ENCODE measurements around the gene HES7.

The HES7 gene

DNA sequence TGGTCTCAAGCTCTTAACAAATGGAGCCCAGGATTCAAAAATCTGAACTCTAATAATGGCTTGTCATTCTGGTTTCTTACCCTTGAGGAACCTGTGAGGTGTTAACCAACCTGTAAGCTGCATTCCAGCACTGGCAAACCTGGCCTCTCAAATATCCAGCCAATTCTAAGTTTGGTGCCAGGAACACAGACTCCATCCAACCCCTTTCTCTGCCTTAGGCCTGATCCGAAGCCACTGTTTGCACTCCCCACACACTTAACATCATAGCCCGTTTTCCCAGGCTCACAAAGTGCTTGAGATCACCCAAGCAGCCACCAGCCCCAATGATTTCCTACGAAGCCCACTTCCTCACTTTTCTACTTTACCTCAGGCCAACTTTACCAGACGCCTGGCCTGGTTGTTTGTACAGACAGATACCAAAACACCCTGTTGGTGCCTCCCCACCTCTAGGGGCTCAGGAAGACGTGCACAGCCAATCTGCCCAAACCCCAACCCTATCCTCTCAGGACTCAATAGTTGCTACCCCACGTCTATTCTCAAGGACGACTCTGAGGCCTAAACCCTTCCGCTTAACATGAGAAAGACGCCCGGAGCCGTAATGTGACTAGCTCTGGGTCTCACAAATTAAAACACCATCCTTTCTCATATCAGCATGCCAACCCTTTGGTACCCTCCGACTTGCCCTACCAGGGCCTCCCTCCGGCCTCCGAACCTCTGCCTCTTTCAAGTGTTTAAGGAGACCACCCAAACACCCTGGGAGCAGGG is 31.5 kb upstream of the HES7 start:
- DNase-seq: no peak

DNA sequence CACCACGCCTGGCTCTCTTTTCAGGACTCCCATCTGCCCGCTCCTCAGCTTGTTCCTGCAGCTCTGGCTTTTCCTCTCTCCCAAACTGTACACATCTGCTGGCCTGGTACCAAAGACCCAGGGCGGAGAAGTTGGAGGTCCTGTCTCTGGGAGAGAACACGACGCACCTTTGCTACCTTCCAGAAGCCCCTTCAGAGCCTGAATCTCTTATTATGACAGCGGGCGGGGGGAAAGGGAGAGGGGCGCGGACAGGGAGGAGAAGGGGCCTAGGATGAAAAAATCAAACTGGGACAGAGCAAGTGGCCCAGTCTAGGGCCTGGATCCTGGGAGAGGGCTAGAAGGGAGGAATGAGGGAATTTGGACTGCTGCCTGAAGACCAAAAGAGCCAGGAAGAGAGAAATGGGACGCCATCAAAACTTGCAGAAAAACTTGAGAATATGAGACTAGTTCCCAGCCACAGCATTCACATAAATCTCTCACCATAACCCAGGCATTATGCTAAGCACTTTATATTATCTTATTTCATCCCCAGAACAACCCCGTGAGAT is 30.8 kb upstream of the HES7 start:
- no peak for DNase-seq

DNA sequence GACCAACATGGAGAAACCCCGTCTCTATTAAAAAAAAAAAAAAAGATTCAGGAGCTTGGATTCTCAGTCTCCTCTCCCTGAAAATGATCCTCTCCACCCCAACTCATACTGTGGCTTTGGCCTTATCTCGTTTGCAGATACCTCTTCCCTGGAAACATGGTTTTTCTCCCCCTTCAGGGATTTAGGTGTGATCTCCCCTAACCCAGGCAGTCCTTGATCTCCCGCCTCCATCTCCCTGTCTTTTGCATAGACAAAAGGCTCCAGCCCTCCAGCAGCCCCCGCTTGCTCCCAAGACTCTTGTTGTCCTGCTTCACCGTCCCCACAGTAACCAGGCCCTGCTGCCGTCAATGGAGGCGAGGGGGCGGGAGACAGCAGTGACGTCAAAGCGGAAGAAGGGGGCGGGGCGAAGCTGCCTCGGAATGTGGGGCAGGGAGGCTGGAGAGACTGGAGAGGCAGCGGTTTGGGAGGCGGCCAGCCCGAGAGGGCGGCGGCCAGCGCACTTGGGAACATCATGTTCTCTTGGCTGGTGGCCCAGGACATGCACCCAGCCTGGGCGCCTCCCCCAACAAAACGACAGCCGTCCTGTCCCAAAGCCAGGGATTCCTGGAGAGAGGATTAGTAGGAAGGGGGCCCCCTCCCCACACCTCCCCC is 30.2 kb upstream of the HES7 start:
- peak; percentile 86 to 95 for DNase-seq

DNA sequence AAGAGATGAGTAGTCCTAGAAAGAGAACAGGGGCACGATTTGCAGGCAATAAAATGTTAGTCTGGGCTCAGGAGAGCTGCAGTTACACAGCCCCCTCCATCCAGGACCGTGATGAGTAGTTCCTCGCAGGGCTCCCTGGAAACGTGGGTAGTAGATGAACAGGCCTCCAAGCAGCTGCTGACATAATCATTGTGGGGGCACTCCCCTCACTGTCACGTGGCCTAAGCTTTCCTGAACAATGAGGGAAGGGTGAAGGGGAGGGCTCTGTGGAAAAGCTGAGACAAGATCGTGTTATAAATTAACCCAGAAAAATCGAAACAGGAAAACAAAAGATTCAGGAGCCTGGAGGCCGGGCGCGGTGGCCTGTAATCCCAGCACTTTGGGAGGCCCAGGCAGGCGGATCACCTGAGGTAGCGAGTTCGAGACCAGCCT is 29.6 kb upstream of the HES7 start:
- peak; percentile 34 to 69 for DNase-seq

DNA sequence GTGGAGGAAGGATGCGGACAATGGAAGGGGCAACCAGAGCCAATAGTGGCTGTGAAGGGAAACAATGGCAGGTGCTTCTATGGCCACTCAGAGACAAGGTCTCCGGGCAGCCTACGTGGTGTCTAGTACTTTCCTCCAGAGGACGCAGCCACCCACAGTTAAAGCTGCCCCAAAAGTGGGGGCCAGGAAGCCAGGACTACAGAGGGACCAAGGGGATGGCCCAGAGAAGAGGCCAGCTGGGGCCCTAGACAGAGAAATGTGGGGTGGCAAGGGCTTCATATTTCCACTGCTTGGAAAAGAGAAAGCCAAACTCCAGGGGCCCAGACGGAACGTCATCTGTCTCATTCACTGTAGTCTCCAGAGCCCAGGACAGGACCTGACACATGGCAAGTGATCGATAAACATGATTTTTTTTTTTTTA is 29.1 kb upstream of the HES7 start:
- no peak for DNase-seq

DNA sequence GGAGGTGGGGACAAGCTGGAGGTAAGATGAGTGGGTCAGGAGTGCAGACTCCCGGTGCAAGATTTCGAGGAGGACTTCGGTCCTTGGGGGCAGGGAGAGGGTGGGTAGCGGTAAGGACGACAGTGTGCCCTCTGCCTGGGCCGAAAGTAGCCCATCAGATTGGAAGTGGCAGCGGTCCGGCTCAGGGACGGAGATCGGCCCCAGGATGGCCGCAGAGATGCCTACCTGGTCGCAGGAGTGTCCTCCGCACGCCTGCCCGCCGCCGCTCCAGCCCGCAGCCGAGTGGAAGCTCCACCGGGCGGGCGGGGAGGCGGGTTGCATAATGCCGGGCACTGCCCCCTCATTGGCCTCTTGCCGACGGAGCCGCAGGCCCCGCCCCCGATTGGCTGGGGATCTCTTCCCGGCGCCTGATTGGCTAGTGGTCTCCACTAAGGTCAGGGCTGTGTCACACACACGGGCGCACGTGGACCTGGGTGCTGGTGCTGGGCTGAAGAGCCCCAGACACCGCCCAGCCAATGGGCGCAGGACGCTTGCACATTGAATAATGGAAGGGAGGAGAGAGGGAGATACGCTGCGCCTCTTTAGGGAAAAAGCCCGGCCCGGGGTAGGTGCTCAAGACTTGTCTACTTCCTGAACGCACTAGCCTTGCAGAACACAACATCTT is 28.3 kb upstream of the HES7 start, which contains the start of gene PER1:
Gene PER1, minus strand, starts transcription at position 293 of the 664 bp plus-strand sequence. CDS start 1,698 bp downstream, outside the sequence.
- DNase-seq: peak; percentile 23 to 81

DNA sequence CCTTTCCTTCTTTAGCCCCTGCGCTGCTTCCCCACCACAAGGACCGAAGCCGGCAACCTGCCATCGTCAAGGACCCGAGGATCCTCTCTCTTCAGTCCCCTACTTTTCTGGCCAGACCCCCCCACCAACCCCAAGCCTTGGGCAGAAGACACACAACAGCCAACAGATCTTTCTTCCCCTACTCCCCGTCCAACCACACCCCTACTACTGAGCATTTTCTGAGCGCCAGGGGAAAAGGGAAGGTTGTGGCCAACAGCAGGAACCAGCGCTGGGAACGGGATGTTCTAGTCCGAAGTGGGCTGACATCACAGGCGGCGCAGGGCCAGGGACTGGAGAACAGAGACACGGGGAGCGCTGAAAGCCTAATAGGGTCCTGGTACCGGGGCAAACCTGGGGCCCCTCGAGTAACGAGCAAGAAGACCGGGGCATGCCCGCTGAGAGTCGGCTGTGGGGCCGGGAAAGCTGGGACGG is 27.8 kb upstream of the HES7 start:
- peak; percentile 4 to 68 for DNase-seq

DNA sequence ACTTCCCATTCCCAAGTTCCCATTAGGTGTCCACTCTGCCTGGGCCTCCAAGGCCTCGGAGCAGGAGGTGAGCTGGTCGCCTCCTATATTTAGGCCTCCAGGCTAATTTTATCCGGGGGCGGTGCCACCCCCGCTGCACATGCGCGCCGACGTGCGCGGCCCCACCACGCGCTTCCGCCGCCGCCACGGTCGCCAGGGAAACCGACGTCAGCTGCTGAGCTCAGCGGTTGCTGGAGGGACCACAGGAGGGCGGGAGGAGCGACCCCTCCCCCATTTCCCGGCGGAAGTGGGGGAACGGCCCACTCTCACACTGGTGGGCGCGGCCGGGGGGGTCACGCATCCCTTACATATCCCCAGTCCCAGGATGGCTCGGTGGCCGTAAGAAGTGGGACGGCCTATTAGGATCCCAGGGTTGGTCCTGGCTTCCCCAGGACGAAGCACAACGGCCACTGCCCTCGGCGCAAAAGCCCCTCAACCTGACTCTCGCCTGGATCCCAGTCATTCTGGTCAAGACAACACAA is 27.3 kb upstream of the HES7 start:
- peak; percentile 32 to 71 for DNase-seq

DNA sequence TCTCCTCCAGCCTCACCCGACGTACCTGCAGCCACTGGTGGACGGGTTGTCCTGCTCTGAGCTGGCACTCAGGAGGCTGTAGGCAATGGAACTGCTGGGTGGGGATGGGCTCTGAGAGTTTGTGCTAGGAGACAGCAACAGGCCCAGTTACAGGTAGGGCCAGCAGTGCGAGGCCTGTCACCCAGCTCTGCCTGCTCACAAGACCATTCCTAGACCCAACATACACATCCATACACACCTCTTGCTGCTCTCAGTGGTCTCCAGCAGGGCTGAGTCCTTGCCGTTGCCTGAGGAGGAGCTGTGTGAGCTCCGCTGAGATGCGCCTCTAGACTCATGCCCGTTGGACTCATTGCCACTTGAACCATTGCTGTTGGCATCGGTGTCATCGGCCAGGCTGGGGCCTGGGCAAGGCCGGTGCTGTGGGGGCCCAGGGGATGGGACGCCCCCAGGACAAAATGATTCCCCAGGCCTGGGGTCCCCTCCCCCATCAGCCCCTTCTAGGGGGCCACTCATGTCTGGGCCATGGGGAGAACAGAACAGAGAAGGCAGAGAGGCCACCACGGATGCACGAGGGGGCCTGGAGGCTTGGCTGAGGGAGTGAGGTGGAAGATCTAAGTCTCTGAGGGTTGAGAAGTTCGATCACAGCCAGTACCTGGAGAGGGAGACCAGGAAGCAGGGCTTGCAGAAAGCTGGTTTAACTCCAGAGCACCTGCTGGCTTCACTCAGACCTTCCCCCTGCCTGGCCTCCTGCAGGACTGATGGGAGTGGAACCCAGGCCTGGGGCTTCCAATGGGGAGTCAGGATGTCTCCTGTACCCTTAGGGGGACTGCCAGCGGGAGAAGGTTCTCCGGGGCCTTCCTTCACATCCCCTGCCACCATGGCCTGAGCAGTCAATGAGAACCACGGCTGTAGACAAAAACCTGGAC is 26.6 kb upstream of the HES7 start:
- no peak for DNase-seq

DNA sequence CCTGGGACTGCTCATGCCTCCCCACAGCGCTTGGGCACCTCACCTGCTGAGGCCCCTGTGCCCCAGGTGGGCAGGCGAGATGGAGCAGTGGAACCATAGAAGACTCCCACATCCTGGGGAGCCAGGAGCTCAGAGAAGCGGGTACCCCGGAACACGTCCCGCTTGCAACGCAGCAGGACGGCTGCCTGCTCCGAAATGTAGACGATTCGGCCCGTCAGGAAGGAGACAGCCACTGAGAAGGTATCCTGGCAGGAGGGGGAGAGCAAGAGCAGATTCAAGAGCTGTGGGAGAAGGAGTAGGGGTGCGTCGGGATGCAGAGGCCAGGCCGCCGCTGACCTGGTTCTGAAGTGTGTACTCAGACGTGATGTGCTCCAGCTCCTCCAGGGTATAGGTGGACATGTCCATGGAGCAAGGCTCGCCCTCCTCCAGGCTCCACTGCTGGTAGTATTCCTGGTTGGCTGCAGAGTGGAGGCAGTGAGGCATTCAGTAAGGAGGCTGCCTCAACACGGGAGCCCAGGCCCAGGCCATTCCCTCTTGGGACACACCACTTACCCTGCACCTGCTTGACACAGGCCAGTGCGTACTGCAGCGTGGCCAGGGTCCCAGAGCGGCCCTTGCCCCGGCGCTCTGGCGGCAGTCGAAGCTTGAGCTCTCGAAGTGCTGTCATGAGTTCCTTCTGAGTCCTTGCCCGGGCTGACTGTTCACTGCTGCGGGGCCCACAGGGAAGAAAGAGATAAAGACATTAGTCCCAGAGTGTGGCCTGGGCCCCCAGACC is 25.7 kb upstream of the HES7 start:
- DNase-seq: no peak

DNA sequence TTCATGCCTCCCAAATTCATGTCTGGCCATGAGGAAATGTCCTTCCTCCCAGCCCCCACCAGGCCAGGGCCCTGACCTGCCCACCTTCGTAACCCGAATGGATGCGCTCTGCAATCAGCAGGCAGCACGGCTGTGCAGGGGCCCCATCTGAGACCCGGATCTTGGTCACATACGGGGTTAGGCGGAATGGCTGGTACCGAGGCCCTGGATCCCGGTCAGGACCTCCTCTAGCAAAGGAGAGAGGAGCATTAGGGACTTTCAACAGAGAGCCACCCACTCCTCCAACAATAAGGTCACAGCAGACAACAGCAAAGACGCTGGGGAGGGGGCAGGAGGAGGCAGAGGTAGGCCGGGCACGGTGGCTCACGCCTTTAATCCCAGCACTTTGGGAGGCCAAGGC is 24.7 kb upstream of the HES7 start:
- no peak for DNase-seq

DNA sequence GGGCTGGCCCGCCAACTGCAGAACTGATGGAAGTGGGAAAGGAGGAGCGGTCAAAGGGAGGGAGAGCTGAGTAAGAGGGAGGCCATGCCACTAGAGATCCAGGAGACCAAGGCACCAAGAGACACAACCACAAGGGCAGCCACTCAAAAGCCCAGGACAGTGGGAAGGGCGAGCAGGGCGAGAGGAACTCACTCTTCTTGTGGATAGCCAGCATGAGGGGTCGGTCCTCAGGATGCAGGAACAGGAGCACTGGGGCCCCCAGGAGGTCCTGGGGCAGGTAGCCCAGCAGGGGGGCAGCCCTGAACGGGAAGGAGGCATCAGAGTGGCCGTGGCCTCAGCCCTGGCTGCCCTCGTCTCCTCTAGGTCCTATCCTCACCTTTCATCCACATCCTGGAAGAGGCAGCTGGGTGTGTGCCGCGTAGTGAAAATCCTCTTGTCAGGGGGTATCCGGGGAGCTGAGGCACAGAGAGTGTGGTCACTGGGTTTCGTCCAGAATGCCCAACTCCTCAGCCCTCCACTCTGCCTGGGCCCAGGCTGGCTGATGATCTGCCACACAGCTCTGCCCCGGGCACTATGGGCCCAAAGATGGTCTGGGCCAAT is 24.0 kb upstream of the HES7 start:
- no peak for DNase-seq

DNA sequence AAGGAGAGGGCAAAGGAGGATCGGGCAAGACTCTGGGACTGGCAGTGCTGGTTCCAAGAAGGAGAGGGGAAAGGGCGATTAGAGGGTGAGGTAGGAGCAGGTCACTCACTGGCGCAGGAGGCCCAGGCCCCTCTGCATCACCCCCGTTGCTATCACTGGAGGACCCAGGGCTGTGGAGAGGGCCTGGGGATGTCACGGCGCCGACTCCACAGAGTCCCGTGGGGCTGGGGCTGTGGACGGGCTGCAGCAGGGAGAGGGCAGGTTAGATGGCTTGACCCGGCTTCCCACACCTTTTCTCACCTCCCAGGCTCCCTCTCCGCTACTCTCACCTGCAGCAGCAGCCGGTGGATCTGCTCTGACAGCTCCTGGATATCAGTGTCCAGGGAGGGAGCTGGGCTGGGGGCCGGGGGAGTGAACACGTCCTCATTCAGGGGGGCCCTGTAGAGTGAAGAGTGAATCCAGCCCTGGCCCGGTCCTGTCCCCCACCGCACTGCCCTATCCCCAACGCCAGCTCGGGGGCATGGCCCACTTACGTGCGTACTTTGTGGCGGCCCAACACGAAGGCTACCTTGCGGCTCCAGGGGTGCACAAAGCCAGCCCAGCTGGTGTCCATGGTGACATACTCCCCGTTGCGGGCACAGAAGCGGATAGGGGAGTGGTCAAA is 23.4 kb upstream of the HES7 start:
- DNase-seq: no peak

DNA sequence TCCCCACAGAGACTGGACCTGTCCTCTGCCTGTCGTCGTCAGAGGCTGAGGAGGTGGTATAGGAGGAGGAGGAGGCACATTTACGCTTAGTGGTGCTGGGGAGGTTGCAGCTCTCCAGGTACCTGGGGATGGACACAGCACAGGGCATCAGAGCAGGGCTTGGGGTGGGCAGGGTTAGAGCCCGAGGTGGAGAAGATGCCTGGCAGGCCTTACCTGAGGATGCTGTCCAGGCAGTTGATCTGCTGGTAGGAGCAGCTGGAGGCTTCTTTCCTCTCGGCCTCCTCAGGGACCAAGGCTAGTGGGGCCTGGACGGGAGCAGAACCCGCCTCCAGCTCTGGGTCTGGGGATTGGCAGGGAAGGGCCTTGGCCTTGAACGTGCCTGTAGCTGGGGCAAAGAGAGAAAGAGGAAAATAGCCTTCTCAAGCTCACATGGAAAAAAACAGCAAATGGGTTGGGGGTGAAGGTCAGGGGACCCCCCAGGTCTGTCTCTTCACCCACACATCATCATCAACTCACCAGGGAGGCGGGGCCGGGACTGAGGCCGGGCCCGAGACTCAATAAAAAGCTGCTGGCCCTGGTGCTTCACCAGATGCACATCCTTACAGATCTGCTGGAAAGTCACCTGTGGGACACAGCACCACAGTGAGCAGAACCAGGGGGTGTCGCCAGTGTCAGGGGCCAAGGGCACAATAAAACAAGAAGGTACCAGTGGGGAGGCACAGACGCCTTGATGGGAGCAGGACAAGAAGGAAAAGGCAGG is 22.7 kb upstream of the HES7 start:
- DNase-seq: no peak

DNA sequence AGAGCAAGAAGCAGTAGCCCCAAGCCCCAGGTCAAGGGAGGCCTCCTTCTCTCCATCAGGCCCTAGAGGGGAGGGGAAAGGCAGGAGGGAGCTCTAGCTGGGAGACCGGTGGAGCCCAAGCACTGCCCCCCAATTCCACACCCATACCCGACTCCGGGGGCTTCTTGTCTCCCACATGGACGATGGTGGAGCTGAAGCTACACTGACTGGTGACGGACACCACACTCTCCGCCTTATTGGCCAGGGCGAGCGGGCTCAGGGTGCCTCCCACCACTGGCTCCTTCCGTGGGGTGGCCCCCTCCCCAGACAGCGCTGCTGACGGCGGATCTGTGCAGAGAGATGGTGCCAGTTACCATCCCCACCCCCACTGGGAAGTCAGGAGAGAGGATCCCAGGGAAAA is 21.9 kb upstream of the HES7 start:
- no peak for DNase-seq

DNA sequence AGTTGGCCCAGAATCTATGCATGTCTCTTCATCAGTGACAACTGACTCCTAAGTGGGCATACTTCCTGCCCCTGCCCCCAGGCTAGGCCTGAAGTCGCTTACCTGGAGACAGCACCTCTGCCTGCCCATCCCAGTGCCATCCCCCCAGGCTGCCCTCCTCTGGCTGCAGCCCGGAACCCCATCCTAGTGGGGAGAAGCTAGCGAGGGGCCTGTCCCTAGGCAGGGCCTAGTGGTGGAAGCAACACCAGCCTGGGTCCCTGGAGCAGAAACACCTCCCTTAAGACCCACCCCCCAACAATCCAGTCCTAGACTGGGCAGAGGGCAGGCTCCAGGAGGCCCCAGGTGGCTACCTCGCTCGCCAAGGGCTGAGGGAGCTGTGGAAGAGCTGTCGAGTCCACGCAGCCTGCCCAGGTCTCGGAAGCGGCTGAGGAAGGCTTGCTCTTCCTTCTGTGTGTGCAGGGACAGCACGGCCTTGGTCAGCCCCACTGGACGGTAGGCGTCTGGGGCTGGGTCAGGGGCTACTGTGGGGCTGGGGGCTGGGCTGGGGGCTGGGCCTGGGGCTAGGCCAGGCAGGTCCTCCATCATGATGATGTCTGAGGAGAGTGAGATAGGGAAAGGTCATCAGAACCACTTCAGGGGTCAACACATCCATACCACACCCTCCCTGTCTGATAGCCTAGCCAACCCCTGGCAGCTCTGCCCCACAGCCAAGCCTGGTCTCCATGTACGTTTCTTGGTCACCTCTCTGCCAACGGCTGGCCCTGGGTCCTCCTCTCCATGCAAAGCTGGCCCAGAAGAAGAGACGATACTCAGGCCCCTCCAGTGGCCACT is 20.7 kb upstream of the HES7 start:
- DNase-seq: no peak

DNA sequence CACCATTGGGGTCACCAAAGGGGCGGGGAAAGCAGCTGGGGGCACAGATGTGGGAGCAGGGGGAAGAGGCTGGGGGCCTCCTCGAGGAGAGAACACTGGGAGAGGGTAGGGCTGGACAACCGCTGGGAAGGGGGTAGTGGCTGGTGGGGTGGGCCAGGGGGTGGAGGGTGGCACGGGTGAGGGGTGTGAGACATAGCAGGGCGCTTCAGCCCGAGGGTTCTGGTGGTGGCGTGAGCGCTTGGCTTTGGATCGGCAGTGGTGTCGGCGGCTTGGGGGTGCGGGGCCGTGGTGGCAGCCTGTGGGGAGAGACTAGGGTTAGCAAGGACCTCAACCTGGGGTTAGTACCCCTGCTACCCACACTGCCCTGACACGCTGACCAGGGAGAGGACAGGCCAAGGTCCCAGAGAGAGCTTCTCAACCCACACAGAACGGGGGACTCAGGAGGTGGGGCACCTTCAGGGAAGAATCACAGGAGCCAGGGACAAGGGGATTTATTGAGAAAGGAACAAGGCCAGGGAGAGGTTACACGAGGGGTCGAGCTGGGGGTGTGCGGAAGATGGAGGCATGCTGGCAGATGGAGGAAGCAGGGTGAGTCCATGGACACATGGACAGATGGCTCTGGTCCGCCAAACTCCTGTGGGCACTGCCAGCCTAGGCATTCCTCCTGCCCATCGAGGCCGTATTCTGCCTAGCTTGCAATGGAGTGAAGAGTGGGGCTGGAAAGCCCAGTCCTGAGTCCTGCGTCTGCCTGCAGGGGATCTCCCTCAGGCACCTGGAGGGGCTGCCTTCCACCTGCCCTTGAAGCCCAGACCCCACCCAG is 19.9 kb upstream of the HES7 start:
- no peak for DNase-seq
